ENCODE data around the gene ANKS1A. TPM values are rescaled to one million over a fixed set of nuclear protein-coding genes. Genes with fewer than 3 reads are reported as not detected.

The ANKS1A gene
- total RNA-seq, 6 experiments from 2014 or later = 6.7 to 17.4 (median 10.5) TPM

- no peak for TF ChIP-seq CTCF (IDR thresholded peaks at IDR 0.05)
- no peak for TF ChIP-seq POLR2A (IDR thresholded peaks at IDR 0.05)
- peak overlapping the region; percentile 6 to 43 (median 41) for H3K4me3 ChIP-seq
- H3K9me3 ChIP-seq = no peaks in the 10 kb centered on the region
- H3K27me3 ChIP-seq = no peaks in the 10 kb centered on the region
- peaks cover 0 to 5% (median 1%) of the 10 kb centered on the region in 4 donors for H3K36me3 ChIP-seq
- WGBS (ENCODE audit: insufficient coverage, low coverage, low lambda C conversion rate, missing lambda C conversion rate) = 27% methylated on average over 8 of the region's 28 CpGs
- intact Hi-C loops (cut with DNase I) = no loop called here
- DNase-seq (peak in 2 of 3 donors; percentile 54 to 56), ATAC-seq (peak; percentile 32 to 63 (median 48))
- peaks cover 0 to 24% (median 10%) of the 10 kb centered on the region in 4 donors for H3K4me1 ChIP-seq
- H3K27ac ChIP-seq = peak overlapping the region; percentile 73 to 84 (median 73)
Observed at GRCh38 chr6:35017411-35018181, 128.5 kb downstream of the ANKS1A start.

DNA sequence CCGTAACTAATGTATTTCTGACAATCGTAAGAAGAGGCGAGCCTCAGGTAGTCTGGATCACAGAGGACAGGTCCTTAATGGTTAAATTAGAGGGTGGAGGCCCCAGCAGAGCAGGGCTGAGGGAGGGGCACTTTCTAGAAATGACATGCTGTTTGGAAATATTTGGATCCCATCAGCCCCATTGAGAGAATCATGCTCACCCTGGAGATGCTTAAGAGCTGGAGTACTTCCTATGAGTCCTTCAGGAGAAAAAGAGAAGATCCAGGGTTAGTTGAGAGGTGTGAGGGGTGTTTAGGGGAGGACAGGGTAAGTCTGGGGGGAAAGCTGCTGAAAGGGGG lies 129.1 kb downstream of the ANKS1A start:
- intact Hi-C loops (cut with DNase I) = no loop called here
- no peak for TF ChIP-seq POLR2A (IDR thresholded peaks at IDR 0.05)
- TF ChIP-seq CTCF (IDR thresholded peaks at IDR 0.05) = no peak
- H3K27ac ChIP-seq = peak overlapping the region; percentile 73 to 84 (median 73)

GRCh38 chr6:35018746-35019145 lies 129.7 kb downstream of the ANKS1A start:
- peaks cover 0 to 24% (median 10%) of the 10 kb centered on the region in 4 donors for H3K4me1 ChIP-seq
- no peak for DNase-seq
- H3K27ac ChIP-seq = peak overlapping the region in 1 of 3 donors; percentile 84
- WGBS (ENCODE audit: insufficient coverage, low coverage, low lambda C conversion rate, missing lambda C conversion rate) = 65% methylated on average over 2 of the region's 2 CpGs
- TF ChIP-seq POLR2A (IDR thresholded peaks at IDR 0.05) = no peak
- no peak for TF ChIP-seq CTCF (IDR thresholded peaks at IDR 0.05)
- intact Hi-C loops (cut with DNase I) = no loop called here
- no peaks in the 10 kb centered on the region for H3K9me3 ChIP-seq
- peaks cover 0 to 5% (median 1%) of the 10 kb centered on the region in 4 donors for H3K36me3 ChIP-seq
- ATAC-seq = no peak
- H3K4me3 ChIP-seq = peak overlapping the region in 1 of 3 donors; percentile 43
- no peaks in the 10 kb centered on the region for H3K27me3 ChIP-seq

More for the DNA sequence above, 129.1 kb downstream of the ANKS1A start:
- no peaks in the 10 kb centered on the region for H3K27me3 ChIP-seq
- WGBS (ENCODE audit: insufficient coverage, low coverage, low lambda C conversion rate, missing lambda C conversion rate) = 83% methylated on average over 3 of the region's 3 CpGs
- DNase-seq (no peak), ATAC-seq (no peak)
- H3K4me3 ChIP-seq = peak overlapping the region in 2 of 3 donors; percentile 41 to 43
- H3K9me3 ChIP-seq = no peaks in the 10 kb centered on the region
- H3K4me1 ChIP-seq = peaks cover 0 to 24% (median 10%) of the 10 kb centered on the region in 4 donors
- peaks cover 0 to 5% (median 1%) of the 10 kb centered on the region in 4 donors for H3K36me3 ChIP-seq

GRCh38 chr6:35019171-35019570 lies 130.1 kb downstream of the ANKS1A start:
- 86% methylated on average over 1 of the region's 1 CpG for WGBS (ENCODE audit: insufficient coverage, low coverage, low lambda C conversion rate, missing lambda C conversion rate)
- Histone ChIP-seq H3K36me3 (peaks cover 0 to 5% (median under 1%) of the 10 kb centered on the region in 4 donors), H3K4me3 (no peak overlapping the region), H3K9me3 (no peaks in the 10 kb centered on the region), H3K4me1 (peaks cover 0 to 26% (median 10%) of the 10 kb centered on the region in 4 donors), H3K27ac (no peak overlapping the region), H3K27me3 (no peaks in the 10 kb centered on the region)
- ATAC-seq (no peak), DNase-seq (no peak)
- TF ChIP-seq POLR2A (IDR thresholded peaks at IDR 0.05) (no peak), CTCF (IDR thresholded peaks at IDR 0.05) (no peak)
- intact Hi-C loops (cut with DNase I) = no loop called here

Measured in right lobe of liver (tissue), 6 donors.